ENCODE results near the gene NLGN1.

- TF ChIP-seq REST (IDR thresholded peaks at IDR 0.05; ENCODE audit: insufficient read depth in 1 of 2, low read depth in 2 of 2, low read length in 2 of 2) (no peak), SIN3A (IDR thresholded peaks at IDR 0.05; ENCODE audit: borderline replicate concordance, insufficient read depth, low read length) (no peak)
Measured at GRCh38 chr3:174216946-174217718, 819.6 kb downstream of the NLGN1 start.
